Measurements from ENCODE around the gene ADAM12.

Gene ADAM12

DNA sequence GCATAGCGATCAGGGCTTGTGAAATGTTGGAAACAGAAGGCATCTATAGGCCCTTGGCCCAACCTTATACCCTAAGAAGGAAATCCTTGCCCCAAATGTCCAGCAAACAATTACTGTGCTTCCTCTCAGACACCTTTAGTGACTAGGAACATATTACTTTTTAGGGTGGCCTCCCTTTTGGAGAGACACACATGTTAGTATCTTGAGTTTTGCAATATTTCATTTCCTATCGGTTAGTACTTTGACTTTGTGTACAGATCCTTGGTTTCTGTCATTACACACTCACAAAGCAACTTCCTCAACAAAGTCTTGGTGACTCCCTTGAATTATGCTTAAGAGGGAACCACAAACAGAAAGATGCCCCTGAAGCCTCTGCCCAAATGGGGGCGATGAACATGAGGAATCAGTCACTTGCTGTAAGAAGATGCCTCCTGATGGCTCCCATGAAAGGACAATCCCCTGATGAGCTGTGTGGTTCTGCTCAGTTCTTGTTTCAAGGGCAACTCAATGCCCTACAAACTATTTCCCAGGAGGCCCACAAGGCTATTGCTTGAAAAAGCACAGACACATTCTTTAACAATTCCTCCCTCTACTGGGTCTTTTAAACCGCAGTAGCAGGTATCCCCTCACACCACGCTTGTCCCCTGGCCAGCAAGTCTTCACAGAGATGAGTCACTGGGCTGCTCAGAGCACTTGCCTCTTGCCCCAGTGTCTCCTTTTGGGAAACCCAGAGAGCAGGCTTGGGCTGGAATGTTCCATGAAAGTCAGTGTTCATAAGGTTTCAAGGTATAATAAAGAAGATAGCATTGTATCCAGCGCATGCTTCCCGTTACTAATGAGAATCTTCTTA is 295.7 kb downstream of the ADAM12 start:
- Histone ChIP-seq H3K27ac (ENCODE audit: extremely low read depth, low read depth, low read length) (no peak overlapping the region), H3K4me1 (ENCODE audit: control insufficient read depth, insufficient read depth, low read length) (no peaks in the 10 kb centered on the region), H3K36me3 (ENCODE audit: control insufficient read depth in 2 of 2, insufficient read depth in 1 of 2, low read length in 2 of 2) (no peaks in the 10 kb centered on the region), H3K4me3 (ENCODE audit: low read depth, low read length) (no peak overlapping the region), H3K9me3 (ENCODE audit: control insufficient read depth, insufficient read depth, low read depth, low read length) (no peaks in the 10 kb centered on the region)
- ChIA-PET CTCF (no interaction called here), POLR2A (no interaction called here)
- TF ChIP-seq, protein P1, sequence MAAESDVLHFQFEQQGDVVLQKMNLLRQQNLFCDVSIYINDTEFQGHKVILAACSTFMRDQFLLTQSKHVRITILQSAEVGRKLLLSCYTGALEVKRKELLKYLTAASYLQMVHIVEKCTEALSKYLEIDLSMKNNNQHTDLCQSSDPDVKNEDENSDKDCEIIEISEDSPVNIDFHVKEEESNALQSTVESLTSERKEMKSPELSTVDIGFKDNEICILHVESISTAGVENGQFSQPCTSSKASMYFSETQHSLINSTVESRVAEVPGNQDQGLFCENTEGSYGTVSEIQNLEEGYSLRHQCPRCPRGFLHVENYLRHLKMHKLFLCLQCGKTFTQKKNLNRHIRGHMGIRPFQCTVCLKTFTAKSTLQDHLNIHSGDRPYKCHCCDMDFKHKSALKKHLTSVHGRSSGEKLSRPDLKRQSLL (tag by site-specific recombination; IDR thresholded peaks at IDR 0.05): no peak
- TF ChIP-seq ZNF624 (tag by site-specific recombination; IDR thresholded peaks at IDR 0.05): no peak
- TF ChIP-seq ZNF239 (tag by site-specific recombination; IDR thresholded peaks at IDR 0.05): no peak
- TF ChIP-seq ZNF112 (tag by site-specific recombination; IDR thresholded peaks at IDR 0.05): no peak

DNA sequence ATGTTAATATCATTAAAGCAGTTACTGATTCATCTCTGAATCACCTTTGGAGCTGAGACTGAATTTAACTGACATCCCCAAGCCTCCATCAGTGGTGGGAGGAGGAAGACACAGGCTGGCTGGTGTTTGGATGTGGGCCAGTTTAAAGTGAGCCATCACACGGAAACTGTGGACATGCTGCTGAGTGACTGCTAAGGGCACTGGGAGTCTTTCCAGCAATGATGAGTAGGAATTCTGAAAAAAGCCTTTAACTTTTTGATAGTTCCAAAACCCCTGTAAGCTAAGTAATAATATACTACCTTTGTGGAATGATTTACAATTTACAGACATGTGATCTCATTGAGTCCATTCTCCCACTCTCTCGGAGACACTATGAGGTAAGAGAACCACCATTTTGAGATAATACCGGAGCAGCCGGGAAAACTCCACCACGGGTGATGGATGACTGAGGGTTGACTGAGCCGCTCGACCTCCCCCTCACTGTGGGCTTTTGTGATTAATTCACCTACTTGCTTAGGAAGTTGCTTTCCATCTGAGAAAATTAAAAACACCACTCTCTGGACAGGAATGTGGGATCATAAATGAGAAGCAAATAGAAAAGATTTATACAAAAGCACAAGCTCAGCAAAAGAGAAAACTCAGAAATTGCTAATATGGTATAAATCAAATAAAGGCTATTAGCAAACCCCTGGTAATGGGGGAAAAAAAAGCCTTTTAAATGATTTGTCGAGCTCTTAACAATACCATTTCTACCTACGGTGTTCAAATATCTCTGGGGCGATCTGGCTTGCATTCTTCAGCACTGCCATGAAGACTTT is 297.2 kb downstream of the ADAM12 start:
- POLR2A ChIA-PET: no interaction called here
- H3K4me1 ChIP-seq (ENCODE audit: control insufficient read depth, insufficient read depth, low read length): no peaks in the 10 kb centered on the region
- no peak overlapping the region for H3K27ac ChIP-seq (ENCODE audit: extremely low read depth, low read depth, low read length)
- TF ChIP-seq ZNF791 (tag by site-specific recombination; IDR thresholded peaks at IDR 0.05) (no peak), WT1 (tag by site-specific recombination; IDR thresholded peaks at IDR 0.05) (no peak), ZNF433 (tag by site-specific recombination; IDR thresholded peaks at IDR 0.05; ENCODE audit: low read depth) (no peak), HOXA7 (CRISPR knock-in tag; IDR thresholded peaks at IDR 0.05; ENCODE audit: borderline replicate concordance) (no peak), FEZF1 (tag by site-specific recombination; IDR thresholded peaks at IDR 0.05) (no peak), ZNF664 (tag by site-specific recombination; IDR thresholded peaks at IDR 0.05) (no peak), OVOL3 (tag by site-specific recombination; IDR thresholded peaks at IDR 0.05) (no peak), ZNF248 (tag by site-specific recombination; IDR thresholded peaks at IDR 0.05) (no peak), ZNF76 (tag by site-specific recombination; IDR thresholded peaks at IDR 0.05; ENCODE audit: borderline replicate concordance, low read depth) (no peak), ZNF654 (tag by site-specific recombination; IDR thresholded peaks at IDR 0.05; ENCODE audit: low read depth) (no peak), ZNF140 (tag by site-specific recombination; IDR thresholded peaks at IDR 0.05) (no peak), ZSCAN16 (tag by site-specific recombination; IDR thresholded peaks at IDR 0.05) (no peak)
- TF ChIP-seq, protein P2, sequence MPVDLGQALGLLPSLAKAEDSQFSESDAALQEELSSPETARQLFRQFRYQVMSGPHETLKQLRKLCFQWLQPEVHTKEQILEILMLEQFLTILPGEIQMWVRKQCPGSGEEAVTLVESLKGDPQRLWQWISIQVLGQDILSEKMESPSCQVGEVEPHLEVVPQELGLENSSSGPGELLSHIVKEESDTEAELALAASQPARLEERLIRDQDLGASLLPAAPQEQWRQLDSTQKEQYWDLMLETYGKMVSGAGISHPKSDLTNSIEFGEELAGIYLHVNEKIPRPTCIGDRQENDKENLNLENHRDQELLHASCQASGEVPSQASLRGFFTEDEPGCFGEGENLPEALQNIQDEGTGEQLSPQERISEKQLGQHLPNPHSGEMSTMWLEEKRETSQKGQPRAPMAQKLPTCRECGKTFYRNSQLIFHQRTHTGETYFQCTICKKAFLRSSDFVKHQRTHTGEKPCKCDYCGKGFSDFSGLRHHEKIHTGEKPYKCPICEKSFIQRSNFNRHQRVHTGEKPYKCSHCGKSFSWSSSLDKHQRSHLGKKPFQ (tag by site-specific recombination; IDR thresholded peaks at IDR 0.05): no peak
- TF ChIP-seq, protein P3, sequence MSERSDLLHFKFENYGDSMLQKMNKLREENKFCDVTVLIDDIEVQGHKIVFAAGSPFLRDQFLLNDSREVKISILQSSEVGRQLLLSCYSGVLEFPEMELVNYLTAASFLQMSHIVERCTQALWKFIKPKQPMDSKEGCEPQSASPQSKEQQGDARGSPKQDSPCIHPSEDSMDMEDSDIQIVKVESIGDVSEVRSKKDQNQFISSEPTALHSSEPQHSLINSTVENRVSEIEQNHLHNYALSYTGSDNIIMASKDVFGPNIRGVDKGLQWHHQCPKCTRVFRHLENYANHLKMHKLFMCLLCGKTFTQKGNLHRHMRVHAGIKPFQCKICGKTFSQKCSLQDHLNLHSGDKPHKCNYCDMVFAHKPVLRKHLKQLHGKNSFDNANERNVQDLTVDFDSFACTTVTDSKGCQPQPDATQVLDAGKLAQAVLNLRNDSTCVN (tag by site-specific recombination; optimal IDR thresholded peaks at IDR 0.05): no peak
- TF ChIP-seq, protein P4, sequence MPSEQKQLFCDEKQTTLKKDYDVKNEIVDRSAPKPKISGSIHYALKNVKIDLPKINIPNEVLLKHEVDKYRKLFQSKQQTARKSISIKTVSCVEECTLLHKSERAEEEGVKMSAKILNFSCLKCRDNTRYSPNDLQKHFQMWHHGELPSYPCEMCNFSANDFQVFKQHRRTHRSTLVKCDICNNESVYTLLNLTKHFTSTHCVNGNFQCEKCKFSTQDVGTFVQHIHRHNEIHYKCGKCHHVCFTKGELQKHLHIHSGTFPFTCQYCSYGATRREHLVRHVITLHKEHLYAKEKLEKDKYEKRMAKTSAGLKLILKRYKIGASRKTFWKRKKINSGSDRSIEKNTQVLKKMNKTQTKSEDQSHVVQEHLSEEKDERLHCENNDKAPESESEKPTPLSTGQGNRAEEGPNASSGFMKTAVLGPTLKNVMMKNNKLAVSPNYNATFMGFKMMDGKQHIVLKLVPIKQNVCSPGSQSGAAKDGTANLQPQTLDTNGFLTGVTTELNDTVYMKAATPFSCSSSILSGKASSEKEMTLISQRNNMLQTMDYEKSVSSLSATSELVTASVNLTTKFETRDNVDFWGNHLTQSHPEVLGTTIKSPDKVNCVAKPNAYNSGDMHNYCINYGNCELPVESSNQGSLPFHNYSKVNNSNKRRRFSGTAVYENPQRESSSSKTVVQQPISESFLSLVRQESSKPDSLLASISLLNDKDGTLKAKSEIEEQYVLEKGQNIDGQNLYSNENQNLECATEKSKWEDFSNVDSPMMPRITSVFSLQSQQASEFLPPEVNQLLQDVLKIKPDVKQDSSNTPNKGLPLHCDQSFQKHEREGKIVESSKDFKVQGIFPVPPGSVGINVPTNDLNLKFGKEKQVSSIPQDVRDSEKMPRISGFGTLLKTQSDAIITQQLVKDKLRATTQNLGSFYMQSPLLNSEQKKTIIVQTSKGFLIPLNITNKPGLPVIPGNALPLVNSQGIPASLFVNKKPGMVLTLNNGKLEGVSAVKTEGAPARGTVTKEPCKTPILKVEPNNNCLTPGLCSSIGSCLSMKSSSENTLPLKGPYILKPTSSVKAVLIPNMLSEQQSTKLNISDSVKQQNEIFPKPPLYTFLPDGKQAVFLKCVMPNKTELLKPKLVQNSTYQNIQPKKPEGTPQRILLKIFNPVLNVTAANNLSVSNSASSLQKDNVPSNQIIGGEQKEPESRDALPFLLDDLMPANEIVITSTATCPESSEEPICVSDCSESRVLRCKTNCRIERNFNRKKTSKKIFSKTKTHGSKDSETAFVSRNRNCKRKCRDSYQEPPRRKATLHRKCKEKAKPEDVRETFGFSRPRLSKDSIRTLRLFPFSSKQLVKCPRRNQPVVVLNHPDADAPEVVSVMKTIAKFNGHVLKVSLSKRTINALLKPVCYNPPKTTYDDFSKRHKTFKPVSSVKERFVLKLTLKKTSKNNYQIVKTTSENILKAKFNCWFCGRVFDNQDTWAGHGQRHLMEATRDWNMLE (tag by site-specific recombination; conservative IDR thresholded peaks at IDR 0.05; ENCODE audit: low read depth): no peak
- TF ChIP-seq, protein P5, sequence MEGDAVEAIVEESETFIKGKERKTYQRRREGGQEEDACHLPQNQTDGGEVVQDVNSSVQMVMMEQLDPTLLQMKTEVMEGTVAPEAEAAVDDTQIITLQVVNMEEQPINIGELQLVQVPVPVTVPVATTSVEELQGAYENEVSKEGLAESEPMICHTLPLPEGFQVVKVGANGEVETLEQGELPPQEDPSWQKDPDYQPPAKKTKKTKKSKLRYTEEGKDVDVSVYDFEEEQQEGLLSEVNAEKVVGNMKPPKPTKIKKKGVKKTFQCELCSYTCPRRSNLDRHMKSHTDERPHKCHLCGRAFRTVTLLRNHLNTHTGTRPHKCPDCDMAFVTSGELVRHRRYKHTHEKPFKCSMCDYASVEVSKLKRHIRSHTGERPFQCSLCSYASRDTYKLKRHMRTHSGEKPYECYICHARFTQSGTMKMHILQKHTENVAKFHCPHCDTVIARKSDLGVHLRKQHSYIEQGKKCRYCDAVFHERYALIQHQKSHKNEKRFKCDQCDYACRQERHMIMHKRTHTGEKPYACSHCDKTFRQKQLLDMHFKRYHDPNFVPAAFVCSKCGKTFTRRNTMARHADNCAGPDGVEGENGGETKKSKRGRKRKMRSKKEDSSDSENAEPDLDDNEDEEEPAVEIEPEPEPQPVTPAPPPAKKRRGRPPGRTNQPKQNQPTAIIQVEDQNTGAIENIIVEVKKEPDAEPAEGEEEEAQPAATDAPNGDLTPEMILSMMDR (tag by site-specific recombination; IDR thresholded peaks at IDR 0.05): no peak
- CTCF ChIA-PET: interaction anchor here (0.9 kb wide), 1 partner anchor 22 kb away, joined by 3 read pairs; no protein-coding TSS in a partner anchor
- no peaks in the 10 kb centered on the region for H3K9me3 ChIP-seq (ENCODE audit: control insufficient read depth, insufficient read depth, low read depth, low read length)
- no peak overlapping the region for H3K4me3 ChIP-seq (ENCODE audit: low read depth, low read length)
- no peaks in the 10 kb centered on the region for H3K36me3 ChIP-seq (ENCODE audit: control insufficient read depth in 2 of 2, insufficient read depth in 1 of 2, low read length in 2 of 2)
